Effector memory CD4-positive, alpha-beta T cell (primary cell): Measurements from ENCODE around the gene TUBA8.

Source experiments
- DNase-seq, 3 donors: peaks; one replicate each; pipeline ENCODE4 v3.0.0-alpha.2; 2020
- H3K27ac ChIP-seq: 2 replicates; pipeline ENCODE4 v1.7.0; 2013; ENCODE audit warnings: mild to moderate bottlenecking, low read length, moderate library complexity; ENCODE audit not compliant: insufficient read depth, poor library complexity, severe bottlenecking
- H3K27me3 ChIP-seq: replicated peaks from 2 replicates; pipeline ENCODE4 v1.7.0; 2013; ENCODE audit warnings: mild to moderate bottlenecking, low read length; ENCODE audit not compliant: insufficient read depth, control insufficient read depth, poor library complexity, severe bottlenecking
- H3K36me3 ChIP-seq: 2 replicates; pipeline ENCODE4 v1.7.0; 2013; ENCODE audit warnings: mild to moderate bottlenecking, low read length, moderate library complexity; ENCODE audit not compliant: control insufficient read depth, insufficient read depth
- H3K4me1 ChIP-seq: 2 replicates; pipeline ENCODE4 v1.7.0; 2013; ENCODE audit warnings: low read length, mild to moderate bottlenecking; ENCODE audit not compliant: control insufficient read depth, insufficient read depth, poor library complexity, severe bottlenecking
- H3K4me3 ChIP-seq: 2 replicates; pipeline ENCODE4 v1.7.0; 2013; ENCODE audit warnings: low read length, low read depth, mild to moderate bottlenecking; ENCODE audit not compliant: insufficient read depth, poor library complexity, severe bottlenecking
- H3K9me3 ChIP-seq: 2 replicates; pipeline ENCODE4 v1.7.0; 2013; ENCODE audit warnings: mild to moderate bottlenecking, low read length, moderate library complexity; ENCODE audit not compliant: control insufficient read depth

Gene TUBA8

DNA sequence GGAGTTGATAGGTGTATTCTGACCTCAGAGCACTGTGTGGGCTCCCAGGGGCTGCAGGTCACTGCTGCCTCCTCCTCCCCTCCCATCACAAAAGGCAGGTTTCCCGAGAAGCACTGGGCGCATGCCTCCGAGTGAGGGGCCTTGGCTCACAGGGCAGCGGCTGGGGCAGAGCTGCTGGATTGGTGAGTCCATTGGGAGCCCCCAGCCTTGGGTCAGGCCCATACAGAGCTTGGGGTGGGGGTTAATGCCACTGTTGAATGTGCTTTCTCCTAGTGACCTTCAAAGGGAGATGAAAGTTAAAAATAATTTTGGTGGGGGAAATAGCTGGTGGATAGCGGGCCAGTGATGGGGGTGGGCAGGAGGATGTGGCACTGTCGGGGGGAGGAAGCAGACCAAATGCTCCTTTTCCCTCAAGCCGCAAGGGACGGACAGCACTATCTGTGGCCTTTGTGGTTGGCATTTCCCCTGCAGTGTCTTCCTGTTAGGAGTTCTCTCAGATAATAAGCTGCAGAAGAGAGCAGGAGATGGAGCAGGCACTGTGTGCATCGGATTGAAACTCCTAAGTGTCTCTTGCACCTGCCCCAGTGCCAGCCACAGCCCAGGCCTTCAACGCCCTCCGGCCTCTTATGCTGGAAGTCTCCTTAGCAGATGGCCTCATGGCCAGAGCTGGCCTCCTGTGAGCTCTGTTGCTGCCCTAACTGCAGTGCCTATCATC, 3.2 kb downstream of the TUBA8 start:
- Histone ChIP-seq H3K4me1 (peaks cover 25% of the 10 kb centered on the region), H3K4me3 (no peak overlapping the region), H3K27me3 (peaks cover 11% of the 10 kb centered on the region), H3K9me3 (no peaks in the 10 kb centered on the region), H3K36me3 (no peaks in the 10 kb centered on the region), H3K27ac (no peak overlapping the region)
- no peak for DNase-seq

DNA sequence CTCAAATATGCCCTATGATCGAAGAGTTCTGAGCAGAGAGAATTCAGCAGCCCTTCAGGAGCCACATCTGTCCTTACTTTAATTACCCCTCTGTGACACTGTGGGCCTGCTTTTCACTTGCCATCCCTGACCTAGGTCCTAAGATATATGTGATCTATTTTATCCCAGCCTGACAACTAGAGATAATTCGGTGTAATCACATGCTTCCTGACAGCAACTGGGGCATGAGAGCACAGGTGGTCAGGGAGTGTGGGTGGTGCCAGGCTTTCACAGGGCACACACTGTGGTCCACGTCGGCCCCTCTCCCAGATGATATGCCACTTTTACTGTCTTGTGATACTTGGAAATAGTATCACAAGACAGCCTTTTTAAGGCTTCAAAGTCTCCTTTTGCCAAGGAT, 3.9 kb downstream of the TUBA8 start:
- H3K4me3 ChIP-seq, result no peak overlapping the region
- H3K27ac ChIP-seq, result no peak overlapping the region
- no peaks in the 10 kb centered on the region for H3K36me3 ChIP-seq
- no peaks in the 10 kb centered on the region for H3K9me3 ChIP-seq
- H3K4me1 ChIP-seq, result peaks cover 25% of the 10 kb centered on the region
- peaks cover 11% of the 10 kb centered on the region for H3K27me3 ChIP-seq
- DNase-seq, result no peak

DNA sequence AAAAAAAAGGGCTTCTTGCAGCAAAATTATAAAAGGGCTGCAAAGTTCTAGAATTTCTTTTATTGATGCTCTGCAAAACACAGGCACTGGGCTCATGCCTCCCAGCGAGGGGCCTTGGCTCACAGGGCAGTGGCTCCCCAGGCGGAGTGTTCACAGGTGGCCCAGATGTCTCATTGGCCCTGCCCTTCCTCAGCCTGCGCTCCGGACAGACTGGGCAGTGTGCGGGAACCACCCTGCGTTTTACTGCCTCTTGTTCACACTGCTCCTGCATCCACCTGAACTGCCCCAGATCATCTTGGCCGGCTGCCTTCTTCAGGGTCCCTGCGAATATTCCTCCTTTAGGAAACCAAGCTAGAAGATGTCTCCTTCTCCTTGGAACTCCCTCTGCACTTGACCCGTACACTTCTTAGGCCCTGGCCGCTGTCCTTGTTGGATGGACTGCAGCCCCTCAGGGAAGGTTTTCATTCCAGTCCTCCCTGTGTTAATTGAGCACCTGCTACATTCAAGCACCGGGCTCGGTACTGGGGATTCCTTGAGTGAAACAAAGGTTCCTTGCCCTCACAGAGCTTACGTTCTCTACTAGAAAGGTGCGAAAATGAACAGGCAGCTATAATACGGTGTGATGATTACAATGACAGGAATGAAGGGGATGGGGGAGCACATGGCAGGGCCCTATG, 4.5 kb downstream of the TUBA8 start:
- H3K9me3 ChIP-seq, result no peaks in the 10 kb centered on the region
- H3K4me1 ChIP-seq, result peaks cover 20% of the 10 kb centered on the region
- H3K27me3 ChIP-seq, result peaks cover 11% of the 10 kb centered on the region

DNA sequence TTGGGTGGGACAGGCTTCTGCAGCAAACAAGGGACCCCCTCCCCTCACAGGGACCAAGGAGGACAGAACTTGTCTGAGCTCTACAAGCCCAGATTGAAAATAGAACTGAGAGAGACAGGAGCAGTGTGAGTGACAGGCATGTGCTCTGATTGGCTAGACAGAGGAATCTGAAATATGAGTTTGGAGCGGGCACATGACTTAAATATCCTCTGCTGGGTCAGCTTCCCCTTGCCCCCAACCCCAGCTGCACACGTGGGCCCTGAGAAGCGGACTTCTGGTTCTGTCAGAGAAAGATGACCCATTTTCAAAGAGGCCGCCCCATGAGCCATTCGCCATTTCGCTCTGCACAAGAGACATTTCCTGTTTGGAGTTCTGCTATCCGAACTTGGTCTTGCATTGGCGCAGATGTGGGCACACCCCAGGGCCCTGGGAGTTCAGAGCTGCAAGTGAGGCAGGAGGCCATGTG, 5.3 kb downstream of the TUBA8 start:
- Histone ChIP-seq H3K27me3 (peaks cover 6% of the 10 kb centered on the region), H3K4me1 (peaks cover 15% of the 10 kb centered on the region), H3K27ac (no peak overlapping the region), H3K36me3 (no peaks in the 10 kb centered on the region), H3K9me3 (no peaks in the 10 kb centered on the region), H3K4me3 (no peak overlapping the region)
- no peak for DNase-seq

More for the DNA sequence above, 4.5 kb downstream of the TUBA8 start:
- no peak for DNase-seq
- H3K4me3 ChIP-seq, result no peak overlapping the region
- no peak overlapping the region for H3K27ac ChIP-seq
- no peaks in the 10 kb centered on the region for H3K36me3 ChIP-seq

DNA sequence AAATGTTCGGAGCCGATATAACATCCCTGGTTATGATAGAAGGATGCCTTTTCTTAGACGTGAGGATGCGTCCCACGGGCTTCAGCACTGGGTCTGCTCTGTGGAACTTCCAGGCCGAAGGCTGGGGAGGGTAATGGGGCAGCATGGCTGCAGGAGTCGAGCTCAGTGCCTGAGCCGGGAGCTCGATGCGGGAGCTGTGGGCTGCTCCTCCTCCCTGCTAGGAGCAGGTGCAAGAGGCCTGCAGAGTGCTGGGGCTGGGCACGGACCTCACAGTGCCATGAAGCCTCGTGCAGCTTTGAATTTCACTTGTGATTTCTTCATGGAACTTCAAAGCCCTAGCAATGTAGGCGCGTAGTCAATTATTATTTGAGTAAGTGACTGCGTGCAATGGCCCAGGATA, 6.0 kb downstream of the TUBA8 start:
- no peak for DNase-seq
- H3K27ac ChIP-seq, result no peak overlapping the region
- H3K4me1 ChIP-seq, result peaks cover 12% of the 10 kb centered on the region
- H3K27me3 ChIP-seq, result no peaks in the 10 kb centered on the region
- H3K36me3 ChIP-seq, result no peaks in the 10 kb centered on the region
- no peaks in the 10 kb centered on the region for H3K9me3 ChIP-seq
- H3K4me3 ChIP-seq, result no peak overlapping the region

DNA sequence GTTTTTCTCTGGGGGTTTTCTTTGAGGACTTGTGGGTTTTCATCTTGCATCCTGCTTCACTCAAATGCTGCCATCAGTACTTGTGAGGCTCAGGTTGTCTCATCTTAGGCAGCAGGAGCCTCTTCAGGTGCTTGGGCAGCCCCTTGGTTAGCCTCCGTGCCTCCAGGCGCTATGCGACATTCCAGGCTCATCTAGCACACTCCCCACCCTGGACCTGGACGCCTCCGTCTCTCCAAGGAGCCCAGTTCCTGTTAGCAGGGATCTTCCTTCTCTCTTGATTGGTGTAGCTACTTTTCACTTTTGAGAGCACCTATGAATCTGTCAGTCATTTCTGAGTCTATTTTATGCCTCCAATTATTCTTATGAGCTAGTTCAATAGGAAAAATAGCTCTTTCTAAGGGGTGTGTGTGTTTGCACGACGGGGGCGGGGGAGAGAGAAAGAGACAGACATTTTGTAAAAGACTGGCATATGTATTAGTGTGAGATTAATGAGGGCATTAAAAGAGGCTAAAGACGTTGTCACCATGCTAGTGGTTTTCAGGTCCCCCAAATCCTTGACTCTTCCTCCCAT, 7.8 kb downstream of the TUBA8 start:
- Histone ChIP-seq H3K4me3 (no peak overlapping the region), H3K36me3 (no peaks in the 10 kb centered on the region), H3K27ac (no peak overlapping the region), H3K9me3 (no peaks in the 10 kb centered on the region), H3K4me1 (peaks cover 11% of the 10 kb centered on the region), H3K27me3 (no peaks in the 10 kb centered on the region)
- DNase-seq, result no peak

DNA sequence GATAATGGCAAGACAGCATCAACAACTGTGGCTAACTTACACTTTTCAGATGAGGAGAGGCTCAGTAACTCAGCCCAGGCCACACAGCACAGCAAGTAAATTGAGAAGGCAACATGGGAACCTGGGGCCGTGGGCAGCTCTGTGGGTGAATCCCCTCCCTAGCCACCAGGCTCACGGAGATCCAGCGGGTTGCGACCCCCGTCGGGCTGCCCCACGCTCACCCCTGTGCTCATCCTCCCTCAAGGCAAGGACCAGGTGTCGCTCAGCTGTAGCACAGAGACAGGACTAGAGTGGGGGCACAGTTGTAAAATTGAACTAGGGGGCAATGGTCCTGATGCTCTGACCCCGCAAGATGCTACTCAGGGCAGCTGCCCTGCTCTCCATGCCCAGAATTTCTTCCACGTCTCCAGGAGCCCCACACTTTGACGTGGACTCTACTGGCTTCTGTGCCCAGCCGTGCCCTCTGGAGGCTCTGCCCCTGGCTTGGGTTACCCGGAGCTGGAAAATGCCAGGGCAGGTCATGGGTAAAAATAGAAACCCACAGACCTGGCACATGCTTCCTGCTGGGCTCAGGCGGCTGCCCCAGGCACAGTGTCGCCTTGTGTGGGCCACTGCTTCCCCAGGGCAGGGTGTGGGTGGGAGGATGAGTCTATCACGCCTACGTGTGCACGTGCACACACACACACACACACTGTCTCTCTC, 9.0 kb downstream of the TUBA8 start:
- Histone ChIP-seq H3K27ac (no peak overlapping the region), H3K4me3 (no peak overlapping the region), H3K9me3 (no peaks in the 10 kb centered on the region), H3K4me1 (no peaks in the 10 kb centered on the region), H3K27me3 (no peaks in the 10 kb centered on the region), H3K36me3 (no peaks in the 10 kb centered on the region)
- DNase-seq, result no peak

DNA sequence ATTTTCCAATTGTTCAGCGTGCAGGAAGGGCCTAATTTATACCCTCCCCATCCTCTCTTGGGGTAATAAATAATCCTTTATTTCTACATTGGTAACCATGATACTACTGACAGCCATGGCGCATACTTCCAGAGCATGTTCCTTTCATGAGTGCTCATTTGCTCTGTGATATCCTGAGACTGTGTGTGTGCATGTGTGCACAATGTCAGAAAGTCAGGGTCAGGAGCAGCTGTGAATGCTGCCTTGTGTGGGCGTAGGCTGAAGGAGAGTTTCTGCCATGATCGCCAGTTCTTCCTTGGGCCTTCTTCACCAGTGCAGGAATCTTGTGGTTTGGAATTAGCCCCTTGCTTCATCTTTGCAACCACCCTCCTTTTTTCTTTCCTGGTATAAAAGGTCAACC, 10.2 kb downstream of the TUBA8 start:
- H3K36me3 ChIP-seq, result no peaks in the 10 kb centered on the region
- no peaks in the 10 kb centered on the region for H3K4me1 ChIP-seq
- H3K27me3 ChIP-seq, result no peaks in the 10 kb centered on the region
- H3K27ac ChIP-seq, result no peak overlapping the region
- no peaks in the 10 kb centered on the region for H3K9me3 ChIP-seq
- no peak for DNase-seq
- no peak overlapping the region for H3K4me3 ChIP-seq

DNA sequence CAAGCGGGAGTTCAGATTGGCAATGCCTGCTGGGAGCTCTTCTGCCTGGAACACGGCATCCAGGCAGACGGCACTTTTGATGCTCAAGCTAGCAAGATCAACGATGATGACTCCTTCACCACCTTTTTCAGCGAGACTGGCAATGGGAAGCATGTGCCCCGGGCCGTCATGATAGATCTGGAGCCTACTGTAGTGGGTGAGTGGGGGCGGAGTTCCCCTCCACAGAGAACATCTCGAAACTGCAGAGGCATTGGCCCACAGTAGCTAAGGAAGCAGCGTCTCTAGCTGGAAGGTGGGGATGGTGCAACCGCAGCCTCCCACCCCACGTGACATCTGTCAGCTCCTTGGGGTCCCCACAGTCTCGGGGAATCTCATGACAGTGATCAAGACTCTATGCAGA, 10.9 kb downstream of the TUBA8 start:
- H3K27me3 ChIP-seq, result no peaks in the 10 kb centered on the region
- H3K4me1 ChIP-seq, result no peaks in the 10 kb centered on the region
- H3K27ac ChIP-seq, result no peak overlapping the region
- H3K9me3 ChIP-seq, result no peaks in the 10 kb centered on the region
- DNase-seq, result no peak
- no peak overlapping the region for H3K4me3 ChIP-seq
- H3K36me3 ChIP-seq, result no peaks in the 10 kb centered on the region
